Measurements from ENCODE around the gene ASIC2.

The ASIC2 gene

DNA sequence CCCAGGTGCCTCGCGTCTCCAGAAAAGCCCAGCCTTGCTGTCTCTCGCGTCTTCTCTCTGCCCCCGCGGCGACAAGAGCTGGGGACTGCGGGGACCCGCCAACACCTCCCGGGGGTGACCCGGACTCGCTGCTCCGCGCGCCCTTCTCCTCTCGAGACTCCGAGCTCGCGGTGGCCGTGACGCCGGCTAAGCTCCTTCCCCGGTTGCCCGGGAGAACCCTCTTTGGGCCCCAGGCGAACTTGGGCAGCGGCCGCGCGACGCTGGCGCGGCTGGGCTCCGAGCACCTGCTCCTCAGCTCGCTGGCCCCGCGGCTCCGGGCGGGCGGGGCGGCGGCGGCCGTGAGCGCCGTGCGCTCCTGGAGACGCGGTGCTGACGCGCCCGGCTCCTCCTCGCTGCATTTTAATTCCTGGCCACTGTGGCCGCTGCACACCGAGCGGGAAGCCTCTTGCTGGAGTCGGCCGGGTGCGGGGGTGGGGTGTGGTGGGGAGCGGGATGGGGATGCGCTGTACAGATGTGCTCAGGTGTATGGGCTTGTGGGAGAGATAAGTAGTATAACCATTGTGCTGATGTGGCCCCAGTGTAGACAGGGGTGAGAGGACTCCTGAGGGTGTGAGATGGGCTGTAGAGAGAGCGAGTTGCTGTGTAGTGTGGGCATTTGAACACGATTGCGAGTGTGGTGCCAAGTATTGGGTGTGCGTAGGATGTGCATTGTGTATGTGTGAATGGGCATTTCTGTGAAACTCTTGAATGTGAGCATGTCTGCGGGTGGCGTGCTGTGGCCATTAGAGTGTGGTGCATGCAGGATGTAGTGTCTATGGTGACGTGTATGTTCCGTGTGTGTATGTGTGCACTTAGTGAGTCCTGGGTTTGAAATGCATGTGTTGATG is at the start of gene ASIC2:
TSS of gene ASIC2 (minus strand) at position 315 of the 887 bp plus-strand sequence.
- no peak for DNase-seq (ENCODE audit: low read depth in 2 of 2)

DNA sequence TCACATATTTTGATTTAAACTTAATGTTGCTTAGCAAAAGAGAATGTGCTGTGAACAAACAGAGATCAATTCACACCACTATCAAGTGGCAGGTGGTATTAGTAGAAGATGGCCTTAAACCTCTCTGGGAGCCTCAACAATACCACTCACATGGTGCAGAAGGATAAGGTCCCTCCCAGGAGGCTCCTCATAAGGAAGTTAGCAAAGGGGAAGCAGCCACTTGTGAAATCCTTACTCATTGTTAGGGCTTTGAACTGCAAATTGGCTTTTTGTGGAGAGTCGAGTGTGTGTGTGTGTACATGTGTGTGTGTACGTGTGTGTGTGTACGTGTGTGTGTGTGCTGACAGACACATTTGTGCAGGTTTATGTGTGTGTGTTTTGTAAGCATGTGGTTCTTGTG is 48.9 kb upstream of the ASIC2 start:
- DNase-seq (ENCODE audit: low read depth in 2 of 2): no peak

DNA sequence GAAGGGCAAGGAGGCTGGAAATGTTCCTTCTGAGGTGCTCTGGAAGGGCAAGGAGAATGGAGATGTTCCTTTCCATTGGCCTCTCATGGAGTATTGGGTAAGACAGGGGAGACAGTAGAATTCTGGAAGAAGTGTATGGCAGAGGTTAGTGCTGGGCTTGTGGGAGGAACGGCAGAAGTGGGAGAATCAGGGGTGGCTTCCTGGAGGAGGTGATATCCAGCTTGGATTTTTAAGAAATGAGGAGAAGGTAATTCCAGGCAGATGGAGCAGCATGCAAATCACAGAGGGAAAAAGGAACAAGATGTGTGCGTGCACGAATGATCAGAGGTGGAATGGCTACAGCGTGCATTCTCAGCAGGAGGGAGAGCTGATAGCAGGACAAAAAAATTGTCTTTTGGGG is 45.1 kb upstream of the ASIC2 start:
- no peak for DNase-seq (ENCODE audit: low read depth in 2 of 2)

DNA sequence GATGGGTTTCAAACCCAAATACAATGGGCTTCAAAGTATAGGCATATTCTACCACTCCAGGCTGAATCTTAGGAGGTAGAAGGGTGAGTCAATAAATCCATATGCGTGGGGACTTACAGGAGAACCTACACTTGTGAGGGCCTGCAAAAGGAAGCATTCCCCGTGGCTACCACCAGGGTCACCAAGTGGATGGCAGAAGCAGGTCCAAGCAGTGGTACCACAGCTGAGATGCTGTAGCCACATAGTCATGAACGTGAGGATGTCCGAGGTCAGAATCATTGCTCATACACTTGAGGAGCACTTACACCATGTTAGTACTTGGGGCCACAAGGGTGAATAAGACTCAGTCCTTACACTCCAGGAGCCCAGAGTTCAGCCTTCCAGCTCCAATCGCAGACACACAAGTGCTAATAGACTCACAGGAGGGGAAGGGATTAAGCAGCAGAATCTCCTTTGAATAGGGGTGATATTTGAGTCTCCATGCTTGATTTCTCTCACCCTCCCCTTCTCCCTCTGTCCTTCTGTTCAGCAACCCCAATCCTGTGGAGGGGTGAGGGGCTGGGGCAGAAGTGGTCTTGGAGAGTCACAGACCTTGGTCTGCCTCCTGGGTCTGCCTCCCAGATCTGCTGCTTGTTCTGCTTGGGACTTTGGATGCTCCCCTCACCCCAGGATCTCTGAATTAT is 42.5 kb upstream of the ASIC2 start:
- no peak for DNase-seq (ENCODE audit: low read depth in 2 of 2)

DNA sequence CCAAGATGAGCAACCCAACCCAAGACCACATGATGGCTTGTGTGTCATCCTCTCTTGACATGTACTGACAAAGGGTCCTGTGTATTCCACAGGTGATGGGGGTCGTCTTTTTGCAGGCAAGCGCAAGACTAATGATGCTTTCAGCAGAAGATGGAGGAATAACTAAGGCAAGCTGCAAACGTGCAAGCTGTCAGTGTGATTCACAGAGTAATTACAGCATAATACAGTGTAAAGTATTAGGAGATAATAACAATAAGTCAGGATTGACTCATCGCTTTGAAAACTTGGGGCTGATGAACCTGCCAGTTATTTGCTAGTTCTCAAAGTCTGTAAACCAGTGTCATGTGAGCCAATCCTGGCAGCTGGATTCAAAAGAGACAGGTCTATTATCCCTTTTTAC is 41.6 kb upstream of the ASIC2 start:
- no peak for DNase-seq (ENCODE audit: low read depth in 2 of 2)

DNA sequence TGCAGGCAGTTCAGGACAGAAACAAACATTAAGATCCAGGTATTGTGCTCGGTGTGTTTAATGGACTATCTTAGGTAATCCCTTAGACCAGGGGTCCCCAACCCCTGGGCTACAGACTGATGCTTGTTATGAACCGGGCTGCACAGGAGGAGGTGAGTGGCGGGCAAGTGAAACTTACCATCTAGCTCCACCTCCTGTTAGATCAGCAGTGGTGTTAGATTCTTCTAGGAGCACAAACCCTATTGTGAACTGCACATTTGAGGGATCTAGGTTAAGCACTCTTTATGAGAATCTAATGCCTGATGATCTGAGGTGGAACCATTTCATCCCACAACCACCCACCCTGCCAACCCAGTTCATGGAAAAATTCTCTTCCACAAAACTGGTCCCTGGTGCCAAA is 37.8 kb upstream of the ASIC2 start:
- no peak for DNase-seq (ENCODE audit: low read depth in 2 of 2)

DNA sequence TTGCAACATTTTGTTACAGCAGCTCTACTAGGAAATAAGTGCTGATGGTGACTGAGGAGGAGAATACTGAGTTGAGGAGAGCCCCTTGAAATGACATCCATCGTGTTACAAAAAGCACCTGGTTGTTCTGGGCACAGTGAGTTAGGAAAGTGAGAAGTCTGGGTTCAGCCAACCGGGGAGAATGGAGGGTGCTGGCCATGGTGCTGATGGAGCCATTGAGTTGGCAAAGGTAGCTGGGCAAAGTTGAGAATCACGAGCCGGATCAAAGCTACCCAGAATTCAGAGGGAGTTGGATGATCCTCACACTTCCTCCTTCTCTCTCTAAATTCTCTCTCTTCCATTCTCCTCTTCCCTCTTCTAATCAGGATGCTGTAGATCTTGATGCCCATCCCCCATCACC is 35.0 kb upstream of the ASIC2 start:
- DNase-seq (ENCODE audit: low read depth in 2 of 2): no peak

DNA sequence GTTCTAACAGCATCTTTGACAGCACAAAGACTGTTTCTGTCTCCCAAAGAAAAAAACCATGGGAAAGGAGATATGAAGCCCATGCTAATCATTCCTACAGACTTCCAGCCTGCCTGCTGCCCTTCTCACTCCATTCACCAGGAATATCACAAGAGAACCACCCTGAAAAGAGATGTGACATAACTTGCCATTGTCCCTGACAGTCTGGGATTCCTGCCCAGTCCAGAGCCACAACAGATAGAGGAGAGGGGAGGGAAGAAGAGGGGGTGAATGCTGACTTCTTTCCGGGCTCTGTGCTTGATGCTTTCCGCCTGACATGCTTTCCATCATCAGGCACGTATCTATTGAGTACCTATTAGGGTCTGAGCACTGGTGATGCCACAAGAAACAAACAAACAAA is 31.6 kb upstream of the ASIC2 start:
- no peak for DNase-seq (ENCODE audit: low read depth in 2 of 2)

DNA sequence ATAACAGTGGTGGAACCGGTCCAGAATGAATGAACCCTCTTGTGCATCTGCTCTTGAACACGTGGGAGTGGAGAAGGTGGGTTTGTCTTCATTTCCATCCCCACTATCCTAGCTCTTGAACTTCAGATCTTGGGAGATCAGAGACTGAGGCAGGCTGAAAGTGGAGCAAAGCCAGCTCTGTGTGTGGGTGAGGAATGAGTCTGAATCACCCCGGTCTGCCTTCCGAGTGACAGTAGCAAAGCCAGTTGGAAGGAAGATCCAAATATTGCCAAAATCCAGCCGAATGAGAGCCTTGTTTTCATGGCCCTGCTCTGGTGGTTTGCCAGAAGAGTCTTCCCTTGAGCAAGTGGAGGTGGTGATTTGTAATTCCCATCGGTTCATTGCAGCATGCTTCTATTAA is 29.0 kb upstream of the ASIC2 start:
- no peak for DNase-seq (ENCODE audit: low read depth in 2 of 2)

DNA sequence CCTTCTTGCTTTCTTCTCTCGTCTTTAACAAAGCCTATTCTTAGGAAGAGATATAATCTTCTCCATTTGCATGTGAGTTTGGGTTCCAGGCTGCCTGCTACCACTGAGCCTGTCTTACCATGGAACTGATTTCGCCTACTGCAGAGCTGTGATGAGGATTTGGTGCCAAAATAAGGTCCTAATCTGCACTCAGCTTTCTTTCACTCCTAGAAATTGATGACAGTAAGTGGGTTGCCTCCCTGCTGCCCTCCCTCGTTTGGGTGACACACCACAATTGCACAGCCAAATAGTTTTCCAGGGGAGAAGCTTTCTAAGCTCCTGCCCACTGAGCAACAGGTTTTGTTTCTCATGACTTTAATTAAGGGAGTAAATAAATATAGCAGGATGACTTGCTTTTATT is 25.1 kb upstream of the ASIC2 start:
- DNase-seq (ENCODE audit: low read depth in 2 of 2): no peak

DNA sequence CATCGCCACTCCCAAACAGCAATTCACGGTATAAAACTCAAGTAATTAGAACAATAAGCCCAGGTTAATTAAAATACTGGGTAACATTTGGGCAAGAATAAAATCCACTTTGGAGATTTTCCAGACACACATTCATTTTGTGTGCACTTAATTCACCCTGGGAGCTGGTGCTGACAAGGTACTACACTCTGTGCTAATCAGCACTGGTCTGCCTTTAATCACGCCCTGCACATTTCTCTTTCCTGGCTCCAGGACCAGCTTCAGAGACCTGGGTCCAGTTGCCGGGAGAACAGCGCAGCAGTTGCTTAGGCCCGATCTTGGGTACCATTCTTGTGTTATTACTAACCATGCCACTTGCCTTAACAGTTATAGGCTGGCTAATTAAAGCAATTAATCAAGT is 23.7 kb upstream of the ASIC2 start:
- DNase-seq (ENCODE audit: low read depth in 2 of 2): no peak

DNA sequence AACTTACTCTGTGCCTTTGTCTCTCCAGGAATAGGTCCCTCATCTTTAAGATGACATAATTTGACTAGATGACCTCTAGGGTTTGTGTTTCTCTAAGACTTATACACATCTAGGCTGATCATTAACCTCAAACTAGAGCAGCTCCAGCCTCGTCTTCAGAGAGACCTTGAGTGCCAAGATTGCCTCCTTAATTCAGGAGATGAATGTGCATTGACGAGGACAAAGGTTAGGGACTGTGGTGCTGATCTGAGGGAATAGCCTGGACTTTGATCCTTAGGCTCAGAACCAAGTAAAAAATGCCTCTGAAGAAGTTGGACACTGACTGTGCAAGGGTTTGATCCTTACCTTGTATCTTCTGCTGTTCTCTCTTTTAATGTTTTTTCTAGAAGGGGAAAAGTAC is 17.2 kb upstream of the ASIC2 start:
- DNase-seq (ENCODE audit: low read depth in 2 of 2): no peak

DNA sequence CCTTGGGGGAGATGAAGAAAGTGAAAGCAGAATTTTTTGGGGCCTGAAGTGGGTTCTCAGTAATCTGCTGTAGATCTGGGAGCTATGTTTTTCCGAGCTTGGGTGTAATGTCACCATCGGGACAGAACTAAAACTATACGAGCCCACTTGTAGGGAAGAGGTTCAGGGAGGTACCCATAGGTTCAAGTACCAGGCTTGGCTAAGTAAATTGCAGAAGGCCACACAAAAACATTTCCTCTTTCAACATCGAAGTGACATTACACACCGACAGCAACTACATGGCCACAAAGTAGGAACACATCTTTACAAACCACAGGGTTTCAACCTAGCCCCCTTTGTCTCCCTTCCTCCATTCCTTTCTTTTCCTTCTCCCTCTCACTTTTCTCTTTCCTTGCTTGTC is 10.2 kb upstream of the ASIC2 start:
- DNase-seq (ENCODE audit: low read depth in 2 of 2): no peak

DNA sequence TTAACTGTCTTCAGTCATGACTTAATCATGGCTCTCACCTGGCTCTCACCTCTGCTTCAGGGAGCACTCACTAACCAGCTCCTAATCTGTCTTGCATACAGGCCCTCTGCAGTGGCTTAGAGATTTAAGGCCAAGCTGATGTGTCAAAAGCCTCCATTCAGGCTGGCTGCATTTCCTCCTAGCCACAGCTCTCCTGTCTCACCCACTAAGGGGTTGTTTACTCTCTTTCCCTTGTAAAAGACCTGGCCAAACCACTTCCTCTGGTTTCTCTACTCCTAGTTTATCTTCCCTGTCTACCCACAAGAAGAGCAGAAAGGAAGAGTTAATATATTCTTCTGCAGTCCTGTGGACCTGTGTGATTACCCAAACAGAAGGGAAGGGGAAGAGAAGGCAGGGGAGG is 9.3 kb upstream of the ASIC2 start:
- no peak for DNase-seq (ENCODE audit: low read depth in 2 of 2)

DNA sequence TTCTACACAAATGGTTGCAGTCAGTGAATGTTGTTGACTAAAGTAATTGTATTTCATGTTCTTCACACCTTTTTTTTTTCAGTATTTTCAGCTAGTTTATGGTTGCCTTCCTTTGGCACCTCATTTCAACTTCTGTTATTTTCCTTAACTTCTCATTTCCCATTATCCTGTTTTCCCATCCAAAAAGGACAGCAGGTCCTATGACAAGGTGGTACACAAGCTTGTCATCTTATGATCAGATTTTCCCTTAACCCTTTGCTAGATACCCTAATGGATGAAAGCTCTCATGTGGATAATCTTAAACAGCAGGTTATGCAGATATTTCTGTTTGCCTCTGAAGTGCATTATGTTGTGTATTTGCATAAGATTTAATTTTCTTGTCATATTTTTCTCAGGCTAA is 7.1 kb upstream of the ASIC2 start:
- no peak for DNase-seq (ENCODE audit: low read depth in 2 of 2)

DNA sequence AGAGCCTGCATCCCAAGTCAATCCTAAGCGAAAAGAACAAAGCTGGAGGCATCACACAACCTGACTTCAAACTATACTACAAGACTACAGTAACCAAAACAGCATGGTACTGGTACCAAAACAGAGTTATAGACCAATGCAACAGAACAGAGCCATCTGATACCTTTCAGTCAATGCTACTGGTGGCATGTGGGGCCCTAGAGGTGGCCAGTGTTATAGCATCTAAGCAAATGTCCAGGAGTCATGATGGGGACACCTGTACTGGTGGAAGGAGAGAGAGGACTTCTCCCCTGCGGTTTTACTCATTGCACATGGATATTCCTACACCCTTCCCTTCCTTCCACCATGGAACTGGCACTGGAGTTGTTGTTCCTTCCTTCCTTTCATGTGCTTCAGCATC is 6.0 kb upstream of the ASIC2 start:
- DNase-seq (ENCODE audit: low read depth in 2 of 2): no peak

DNA sequence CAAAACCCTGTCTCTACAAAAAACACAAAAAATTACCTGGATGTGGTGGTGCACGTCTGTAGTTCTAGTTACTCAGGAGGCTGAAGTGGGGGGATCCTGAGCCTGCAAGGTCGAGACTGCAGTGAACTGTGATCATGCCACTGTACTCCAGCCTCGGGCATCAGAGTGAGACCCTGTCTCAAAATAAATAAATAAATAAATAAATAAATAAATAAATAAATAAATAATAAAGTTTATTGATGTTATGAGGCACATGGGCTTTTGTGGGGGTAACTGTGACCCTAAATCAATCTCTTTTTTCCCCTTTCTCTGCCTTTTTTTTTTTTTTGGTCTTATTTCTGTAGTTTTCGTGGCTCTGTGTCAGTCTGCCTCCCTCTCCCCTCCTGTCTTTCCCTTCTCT is 4.5 kb upstream of the ASIC2 start:
- DNase-seq (ENCODE audit: low read depth in 2 of 2): no peak

DNA sequence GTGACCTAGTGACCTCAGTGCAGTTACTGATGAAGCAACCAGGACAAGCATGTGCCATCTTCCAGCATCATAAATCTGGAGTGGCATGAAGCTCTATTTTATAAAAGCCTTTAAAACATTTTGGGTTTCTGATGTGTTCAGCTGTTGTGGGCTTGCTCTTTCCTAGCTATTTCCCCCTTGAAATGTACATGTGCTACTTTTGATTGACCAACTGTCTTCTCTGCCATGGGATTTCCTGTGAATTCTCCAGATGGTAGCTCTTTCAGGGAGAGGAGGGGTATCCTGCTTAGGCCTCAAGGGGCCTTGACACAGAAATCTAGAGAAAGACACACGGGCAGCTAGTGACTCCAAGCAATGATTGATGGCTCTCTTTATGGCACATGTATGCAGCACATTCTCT is 1.9 kb upstream of the ASIC2 start:
- DNase-seq (ENCODE audit: low read depth in 2 of 2): no peak

DNA sequence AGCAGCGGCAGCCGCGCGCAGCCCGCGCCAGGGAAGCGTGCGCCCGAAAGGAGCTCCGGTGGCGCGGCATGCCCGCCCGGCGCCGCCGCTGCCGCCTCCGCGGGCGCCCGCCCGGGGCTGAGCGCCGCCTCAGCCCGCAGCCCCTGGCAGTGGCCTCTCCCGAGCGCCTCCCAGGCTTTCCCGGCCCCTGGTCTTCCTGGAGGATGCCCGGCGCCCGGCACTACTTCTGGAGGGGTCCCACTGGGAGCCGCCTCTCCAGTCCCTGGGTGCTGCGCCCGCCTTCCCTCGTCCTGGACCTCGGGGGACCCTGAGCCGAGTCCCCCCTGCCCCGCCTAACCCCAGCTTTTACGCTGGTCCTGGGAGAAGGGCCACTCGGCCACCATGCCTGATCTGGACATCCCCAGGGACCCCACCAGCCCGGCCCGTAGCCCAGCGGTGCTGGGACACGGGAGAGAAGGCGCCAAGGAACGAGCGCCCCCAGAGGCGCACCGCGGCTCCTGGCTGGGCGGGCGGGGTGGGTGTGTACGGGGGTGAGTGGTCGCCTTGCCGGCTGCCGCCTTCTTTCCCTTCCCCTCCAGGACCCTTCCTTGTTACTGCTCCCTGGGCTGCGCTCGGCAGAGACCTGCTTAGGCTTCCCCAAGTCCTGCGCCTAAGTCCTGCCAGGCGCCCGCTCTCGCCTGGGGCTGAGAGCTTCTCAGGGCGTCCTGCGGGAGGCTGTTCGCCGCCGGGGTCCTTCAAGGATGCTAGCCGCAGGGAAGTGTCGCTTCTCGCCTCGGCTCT is 704 bp downstream of the ASIC2 start:
- no peak for DNase-seq (ENCODE audit: low read depth in 2 of 2)

DNA sequence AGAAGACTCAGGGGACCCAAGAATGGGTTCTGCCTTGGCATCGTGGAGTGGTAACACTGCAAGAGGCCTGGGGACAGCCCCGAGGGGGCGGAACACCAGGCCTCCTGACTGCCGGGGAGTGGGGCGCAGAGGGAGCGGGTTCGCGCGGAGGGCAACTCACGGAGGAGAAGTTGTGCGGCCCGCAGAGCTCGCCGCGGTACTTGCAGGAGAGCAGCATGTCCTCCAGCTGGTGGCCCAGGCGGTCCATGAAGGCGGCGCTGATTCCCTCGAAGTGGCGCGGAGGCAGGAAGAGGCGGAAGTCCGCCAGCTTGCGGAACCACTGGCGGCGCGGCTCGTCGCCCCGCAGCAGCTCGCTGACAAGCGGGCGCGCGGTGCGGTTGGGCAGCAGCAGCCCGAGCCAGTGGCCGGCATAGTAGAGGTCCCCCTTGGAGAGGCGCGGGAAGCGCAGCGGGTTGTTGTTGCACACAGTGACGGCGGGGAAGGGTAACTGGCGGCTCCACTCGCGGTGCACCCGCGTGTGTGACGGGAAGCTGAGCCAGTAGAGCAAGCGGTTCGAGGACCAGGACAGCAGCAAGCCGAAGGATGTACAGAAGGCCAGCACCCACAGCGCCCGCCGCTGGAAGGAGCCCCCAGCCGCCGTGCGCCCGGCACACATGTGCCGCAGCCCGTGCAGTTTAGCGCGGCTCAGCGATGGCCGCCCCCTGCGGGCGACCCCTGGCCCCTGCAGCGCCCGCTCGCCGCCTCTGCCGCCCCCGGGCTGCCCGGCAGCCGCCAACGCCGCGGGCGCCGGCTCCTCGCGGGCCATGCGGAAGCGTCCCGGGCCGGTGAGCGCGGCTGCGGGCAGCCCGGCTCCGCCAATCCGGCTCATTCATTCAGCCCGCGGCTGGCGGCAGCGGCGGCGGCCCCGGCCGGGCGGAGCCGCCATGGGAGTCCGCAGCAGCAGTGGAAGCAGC is 1.6 kb downstream of the ASIC2 start:
- DNase-seq (ENCODE audit: low read depth in 2 of 2): no peak

DNA sequence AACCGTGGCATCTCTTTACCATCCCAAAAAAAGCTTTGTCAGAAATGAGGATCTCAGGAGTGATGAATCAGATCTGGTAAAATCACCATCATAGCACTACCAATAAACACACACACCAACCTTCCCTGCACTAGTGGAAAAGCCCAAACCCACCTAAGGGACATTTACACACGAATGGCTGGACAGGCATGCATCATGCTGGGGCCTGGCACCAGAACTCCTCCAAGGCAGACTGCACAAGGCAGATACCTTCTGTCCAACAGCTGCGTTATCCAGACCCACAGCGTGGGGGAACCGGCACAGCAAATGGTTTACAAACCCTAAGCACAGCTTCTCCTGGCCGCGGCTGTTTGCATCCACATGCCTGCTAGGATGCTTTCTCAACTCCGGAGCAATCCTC is 2.8 kb downstream of the ASIC2 start:
- no peak for DNase-seq (ENCODE audit: low read depth in 2 of 2)

DNA sequence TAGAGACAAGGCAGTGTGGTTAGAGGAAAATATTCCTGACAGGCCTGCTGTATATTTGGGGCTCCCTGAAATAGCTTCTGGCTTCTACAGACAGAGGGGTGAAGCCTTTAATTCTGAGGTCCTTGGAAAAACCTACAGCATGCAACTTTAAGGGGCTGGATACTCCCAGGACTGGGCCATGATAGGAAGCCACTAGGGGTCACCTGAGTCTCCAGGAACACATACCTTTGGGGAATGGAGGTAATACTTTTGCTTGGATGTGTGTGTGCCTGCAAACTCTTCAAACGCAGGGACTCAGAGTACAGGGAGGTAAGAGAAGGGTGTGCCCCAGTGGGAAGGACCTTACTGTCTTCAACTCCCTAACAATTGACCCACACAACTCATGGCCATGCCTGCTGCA is 4.1 kb downstream of the ASIC2 start:
- DNase-seq (ENCODE audit: low read depth in 2 of 2): no peak
